HG02981 (cell line): ENCODE data around the gene SIDT2.
A peak's percentile ranks its signal among the peaks of the same experiment; 100 is the strongest.
"Not testable (repeated sequence)": the region's sequence is repeated elsewhere in the genome, so short reads cannot be mapped to it uniquely, and the experiment has no call there.

ENCODE experiments used
- ATAC-seq: cut with Tn5 transposase; IDR thresholded peaks from one replicate; pipeline ENCODE4 v1.9.1; 2021; ENCODE audit warnings: mild to moderate bottlenecking, moderate library complexity; ENCODE audit not compliant: unreplicated experiment

The SIDT2 gene

DNA sequence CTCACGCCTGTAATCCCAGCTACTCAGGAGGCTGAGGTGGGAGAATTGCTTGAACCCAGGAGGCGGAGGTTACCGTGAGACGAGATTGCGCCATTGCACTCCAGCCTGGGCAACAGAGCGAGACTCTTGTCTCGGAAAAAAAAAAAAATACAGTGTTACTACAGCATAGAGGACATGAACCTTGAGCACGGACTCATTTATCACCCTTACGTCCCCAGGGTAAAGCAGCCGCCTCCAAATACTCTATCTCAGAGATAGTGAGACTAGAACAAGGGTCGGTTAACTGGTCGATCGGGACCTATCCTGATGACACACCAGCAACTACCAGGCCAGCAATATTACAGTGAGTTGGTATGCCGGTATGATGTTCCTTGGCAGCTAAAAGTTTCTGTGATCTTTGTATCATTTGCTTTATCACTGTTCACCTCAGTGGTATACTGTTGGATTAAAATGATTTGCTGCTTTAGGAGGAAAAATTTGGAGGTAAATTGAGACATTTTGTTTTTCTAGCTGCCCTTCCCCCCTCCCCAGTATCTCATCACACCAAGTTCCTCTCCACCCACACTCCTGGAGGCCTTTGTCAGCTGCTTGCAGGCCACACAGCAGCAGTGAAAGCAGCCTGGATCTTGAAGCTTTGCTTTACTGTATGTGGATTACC, 7.0 kb upstream of the SIDT2 start:
- no peak for ATAC-seq

DNA sequence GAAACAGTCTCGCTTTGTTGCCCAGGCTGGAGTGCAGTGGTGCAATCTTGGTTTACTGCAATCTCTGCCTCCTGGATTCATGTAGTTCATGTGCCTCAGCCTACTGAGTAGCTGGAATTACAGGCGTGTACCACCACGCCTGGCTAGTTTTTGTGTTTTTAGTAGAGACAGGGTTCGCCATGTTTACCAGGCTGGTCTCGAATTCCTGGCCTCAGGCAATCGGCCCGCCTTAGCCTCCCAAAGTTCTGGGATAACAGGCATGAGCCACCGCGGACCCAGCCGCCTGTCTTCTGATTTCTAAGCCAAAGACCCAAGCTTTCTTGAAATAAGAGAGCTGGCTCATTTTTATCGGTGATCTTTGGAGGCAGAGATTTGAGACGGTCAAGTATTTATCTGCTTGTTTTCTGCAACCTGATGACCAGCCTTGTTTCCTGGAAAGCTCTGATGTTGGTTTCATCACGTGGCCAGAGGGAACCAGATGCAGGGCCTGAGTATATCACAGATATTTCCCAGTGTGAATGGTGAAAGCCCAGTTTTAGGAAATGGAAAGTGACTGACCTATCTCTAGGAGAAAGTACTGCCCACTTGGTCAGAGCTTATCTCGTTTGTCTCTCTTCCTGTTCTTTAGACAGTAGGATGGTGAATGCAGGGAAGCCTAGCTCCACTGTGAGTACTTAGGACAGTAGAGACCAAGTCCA, 5.7 kb upstream of the SIDT2 start:
- no peak for ATAC-seq

DNA sequence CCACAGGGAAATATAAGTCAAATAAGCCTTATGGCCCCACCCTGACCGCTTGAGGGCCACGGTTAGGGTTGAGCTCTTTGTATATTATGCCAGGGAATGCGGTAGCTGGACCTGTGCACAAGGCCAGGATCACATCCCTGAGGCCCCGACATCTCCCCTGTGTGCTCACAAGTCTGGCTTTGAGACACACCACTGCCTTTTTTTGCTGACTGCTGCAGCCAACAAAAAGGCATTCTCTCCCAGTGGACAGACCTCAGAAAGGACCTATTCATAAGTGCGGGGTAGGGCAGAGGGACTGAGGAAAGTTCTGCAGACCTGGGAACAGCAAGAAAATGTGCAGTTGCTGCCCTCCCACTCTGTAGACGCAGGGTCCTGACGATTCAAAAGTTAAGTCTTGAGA, 3.4 kb upstream of the SIDT2 start:
- ATAC-seq = no peak

DNA sequence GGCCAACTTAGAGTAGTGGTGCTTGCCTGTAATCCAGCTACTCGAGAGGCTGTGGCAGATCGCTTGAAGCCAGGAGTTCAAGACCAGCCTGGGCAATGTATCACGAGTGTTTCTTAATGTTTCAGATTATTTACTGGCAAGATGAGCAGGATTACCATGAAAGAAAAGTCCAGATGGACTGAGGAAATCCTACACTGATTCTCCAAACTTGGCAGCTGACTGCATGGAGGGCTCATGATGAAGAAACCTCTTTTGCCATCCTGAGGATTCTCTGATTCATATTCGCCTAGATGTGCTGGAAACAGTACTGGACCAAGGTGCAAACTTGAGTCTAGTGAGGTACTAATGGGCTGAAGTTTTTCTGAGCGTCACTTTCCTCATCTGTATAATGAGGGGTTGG, 2.8 kb upstream of the SIDT2 start:
- no peak for ATAC-seq

DNA sequence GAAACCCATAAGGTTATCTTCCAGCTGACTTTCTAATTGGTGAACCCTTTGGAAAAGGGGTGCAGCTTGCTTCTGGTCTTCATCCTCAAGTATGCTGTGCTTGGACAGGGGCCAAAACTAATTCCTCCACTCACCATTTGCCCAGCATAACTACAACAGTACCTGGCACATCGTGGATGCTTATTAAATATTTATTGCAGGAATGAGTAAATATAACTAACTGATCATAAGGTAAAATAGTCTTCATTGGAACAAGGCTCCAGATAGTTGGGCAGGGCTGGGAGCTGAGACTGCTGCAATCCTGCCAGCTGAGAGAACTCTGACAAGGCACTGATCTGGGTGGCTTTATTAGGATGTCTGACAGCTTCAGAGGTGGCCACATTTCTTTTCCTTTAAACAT, 2.4 kb upstream of the SIDT2 start:
- no peak for ATAC-seq

DNA sequence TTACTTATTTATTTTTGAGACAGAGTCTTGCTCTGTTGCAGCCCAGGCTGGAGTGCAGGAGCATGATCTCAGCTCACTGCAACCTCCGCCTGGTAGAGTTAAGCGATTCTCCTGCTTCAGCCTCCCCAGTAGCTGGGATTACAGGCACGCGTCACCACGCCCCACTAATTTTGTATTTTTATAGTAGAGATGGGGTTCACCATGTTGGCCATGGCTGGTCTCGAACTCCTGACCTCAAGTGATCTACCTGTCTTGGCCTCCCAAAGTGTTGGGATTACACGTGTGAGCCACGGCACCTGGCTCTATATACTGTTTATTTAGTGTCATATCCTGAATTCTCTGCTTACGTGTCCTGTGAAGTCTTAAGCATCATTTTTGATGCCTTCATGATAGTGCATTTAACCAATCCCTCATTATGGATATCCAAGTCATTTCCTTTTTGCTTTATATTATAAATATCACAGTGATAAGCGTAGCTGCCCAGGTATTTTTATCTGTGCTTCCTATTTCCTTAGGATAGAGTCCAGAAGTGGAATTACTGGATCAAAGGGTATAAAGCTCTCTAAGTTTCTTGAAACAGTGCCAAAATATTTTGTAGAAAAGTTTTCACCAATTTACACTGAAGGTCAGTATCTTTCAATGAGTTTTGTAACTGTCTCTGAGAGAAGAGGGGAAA, 871 bp upstream of the SIDT2 start:
- ATAC-seq = no peak

DNA sequence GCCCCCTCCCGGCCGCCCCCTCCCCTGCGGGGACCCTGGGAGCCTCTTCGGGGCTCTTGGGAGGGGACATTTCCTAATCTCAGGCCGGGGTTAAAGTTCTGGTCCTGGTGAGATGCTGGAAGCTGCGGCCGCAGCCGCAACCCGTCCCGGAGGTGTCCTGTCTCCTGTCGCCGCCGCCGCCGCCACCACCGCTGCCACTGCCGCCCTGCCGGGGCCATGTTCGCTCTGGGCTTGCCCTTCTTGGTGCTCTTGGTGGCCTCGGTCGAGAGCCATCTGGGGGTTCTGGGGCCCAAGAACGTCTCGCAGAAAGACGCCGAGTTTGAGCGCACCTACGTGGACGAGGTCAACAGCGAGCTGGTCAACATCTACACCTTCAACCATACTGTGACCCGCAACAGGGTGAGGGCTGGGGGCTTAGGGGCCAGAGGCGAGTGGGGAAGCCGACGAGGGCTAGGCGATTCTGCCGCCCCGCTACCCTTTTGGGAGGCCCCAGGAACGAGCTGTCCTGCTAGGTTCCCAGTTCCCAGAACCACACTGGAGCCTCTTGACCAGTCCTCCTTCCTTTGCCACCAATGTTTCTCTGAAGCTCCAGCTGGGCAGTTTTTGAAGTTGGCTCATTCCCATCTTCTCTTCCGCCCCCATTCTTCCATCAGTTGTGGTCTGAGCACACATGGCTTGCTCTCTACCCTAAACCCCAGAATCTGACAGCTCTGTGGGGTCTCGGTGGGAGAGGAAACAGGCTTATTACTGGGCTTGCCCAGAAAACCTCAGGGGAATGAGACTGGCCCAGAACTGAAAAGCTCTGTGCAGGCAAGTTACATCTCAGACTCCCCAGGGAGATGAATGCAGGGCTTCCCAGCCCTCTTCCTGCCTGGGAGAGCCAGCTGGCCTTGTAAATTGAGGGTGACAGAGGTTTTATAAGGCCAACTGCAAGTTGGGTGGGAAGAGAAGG, 781 bp downstream of the SIDT2 start:
- ATAC-seq = peak; percentile 24

DNA sequence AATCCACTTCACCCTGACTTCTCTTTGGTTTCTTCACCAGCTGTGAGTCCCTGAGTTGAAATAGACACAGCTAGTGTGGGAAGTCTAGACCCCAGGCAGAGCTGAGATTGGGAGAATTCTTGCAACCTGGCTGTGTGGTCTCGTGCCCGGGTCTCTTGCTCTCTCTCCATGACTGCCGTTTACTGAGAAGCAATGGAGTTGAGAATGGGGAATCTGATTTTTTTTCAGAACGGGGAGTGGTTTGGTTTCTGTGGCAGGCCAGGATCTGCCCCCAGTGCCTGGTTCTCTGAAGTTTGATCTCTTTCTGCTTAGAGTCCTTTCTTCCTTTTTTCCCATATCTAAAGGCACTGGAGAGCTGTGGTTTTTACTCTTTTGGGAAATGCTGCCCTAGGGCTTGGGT, 1.5 kb downstream of the SIDT2 start:
- ATAC-seq = no peak

DNA sequence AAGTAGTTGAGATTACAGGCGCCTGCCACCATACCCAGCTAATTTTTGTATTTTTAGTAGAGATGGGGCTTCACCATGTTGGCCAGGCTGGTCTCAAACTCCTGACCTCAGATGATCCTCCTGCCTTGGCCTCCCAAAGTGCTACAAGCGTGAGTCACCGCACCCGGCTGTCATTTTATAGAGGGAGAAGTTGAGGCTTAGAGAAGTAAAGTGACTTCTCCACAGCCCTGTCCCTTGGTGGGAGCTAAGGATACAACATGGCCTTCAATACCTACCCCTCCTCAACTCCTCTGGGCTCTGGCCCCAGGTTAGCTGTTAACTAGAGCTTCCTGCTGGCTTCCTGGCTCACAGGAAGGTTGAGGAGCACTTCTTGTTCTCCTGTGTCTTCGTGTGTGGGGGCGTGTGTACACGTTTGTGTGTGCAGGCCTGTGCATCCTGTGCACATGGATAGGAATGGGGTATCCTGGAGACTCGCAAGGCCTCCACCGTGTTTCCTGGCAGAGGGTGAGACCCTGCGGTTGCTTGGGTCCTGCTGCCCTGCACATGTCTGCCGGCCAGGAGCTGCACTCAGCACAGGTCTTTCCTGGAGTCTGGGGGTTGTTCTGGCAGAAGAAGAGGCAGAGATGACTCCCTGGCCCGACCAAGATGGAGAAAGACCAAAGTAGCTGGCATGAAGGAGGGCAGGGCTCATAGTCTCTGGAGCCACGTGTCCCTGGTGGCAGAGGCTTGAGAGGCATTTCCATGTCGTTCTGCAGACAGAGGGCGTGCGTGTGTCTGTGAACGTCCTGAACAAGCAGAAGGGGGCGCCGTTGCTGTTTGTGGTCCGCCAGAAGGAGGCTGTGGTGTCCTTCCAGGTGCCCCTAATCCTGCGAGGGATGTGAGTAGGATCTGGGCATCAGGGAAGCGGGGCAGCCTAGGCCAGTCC, 2.4 kb downstream of the SIDT2 start:
- peak; percentile 24 for ATAC-seq

DNA sequence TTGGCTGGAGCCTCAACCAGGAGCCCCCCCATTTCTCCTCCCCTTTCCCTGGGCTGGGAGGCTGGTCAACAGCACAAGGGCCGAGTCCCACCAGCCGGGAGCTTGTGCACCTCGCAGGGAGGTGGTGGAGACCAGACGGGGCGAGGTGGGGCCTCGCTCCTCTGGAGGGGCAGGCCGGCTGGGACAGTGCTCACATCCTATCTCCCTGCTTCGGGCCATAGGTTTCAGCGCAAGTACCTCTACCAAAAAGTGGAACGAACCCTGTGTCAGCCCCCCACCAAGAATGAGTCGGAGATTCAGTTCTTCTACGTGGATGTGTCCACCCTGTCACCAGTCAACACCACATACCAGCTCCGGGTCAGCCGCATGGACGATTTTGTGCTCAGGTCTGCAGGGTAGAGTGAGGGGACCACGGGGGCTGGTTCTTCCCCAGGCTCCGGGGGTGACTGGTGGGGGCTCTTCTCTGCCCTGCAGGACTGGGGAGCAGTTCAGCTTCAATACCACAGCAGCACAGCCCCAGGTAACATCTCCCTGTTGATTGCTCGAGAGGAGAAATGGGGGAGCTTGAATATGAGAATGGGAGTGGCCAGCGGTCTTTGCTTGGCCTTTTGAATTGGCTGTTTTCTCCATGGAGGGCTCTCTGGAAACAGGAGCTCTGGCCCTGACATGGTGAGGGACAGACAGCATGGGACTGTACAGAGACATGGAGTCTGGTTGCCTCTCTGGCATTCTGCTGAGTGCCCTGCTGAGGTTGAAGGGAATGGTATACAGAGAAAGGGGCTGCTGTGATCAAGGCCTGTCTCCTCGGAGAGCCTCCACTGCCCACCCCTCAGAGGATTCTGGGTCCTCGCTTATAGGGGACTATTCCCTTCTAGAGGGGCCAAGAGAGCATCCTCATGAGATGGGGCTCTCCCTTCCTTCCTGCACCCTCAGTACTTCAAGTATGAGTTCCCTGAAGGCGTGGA, 3.3 kb downstream of the SIDT2 start:
- ATAC-seq = no peak

DNA sequence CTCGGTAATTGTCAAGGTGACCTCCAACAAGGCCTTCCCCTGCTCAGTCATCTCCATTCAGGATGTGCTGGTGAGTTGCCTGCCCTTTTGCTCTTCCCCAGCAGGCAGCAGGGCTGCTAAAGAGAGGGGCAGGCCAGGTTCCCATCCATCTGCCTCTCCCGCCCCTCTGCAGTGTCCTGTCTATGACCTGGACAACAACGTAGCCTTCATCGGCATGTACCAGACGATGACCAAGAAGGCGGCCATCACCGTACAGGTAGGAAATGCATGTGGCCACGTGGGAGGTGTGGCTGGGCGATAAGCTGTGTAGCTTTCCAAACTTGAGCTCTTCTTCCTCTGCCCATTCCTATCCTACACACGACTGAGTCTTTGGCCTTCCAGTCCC, 4.0 kb downstream of the SIDT2 start:
- no peak for ATAC-seq

DNA sequence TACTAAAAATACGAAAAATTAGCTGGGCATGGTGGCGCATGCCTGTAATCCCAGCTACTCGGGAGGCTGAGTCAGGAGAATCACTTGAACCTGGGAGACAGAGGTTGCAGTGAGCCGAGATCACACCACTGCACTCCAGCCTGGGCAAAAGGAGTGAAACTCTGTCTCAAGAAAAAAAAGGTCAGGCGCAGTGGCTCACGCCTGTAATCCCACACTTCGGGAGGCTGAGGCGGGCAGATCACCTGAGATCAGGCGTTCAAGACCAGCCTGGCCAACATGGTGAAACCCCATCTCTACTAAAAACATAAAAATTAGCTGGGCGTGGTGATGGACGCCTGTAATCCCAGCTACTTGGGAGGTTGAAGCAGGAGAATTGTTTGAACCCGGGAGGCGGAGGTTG, 4.6 kb downstream of the SIDT2 start:
- ATAC-seq = not testable (repeated sequence)

DNA sequence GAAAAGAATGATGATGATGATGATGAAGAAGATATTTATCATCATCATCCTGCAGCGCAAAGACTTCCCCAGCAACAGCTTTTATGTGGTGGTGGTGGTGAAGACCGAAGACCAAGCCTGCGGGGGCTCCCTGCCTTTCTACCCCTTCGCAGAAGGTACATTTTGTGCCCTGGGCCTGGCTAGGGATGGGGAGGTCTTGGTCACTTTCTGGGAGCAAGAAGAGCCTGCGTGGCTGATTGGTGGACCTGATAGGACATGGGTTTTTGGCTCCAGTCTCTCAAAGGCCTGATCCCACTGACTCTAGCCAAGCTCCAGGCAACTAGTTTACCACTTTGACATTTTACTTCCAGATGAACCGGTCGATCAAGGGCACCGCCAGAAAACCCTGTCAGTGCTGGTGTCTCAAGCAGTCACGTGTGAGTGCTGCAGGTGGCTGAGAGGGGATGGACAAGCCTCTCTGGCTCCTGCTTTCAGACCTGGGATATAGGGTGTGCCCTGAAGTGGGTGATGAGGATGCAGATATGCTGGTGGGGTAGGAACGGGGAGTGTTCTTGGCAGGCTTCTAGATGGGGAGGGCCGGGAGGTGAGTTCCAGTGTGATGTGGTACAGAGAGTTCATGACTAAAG, 5.3 kb downstream of the SIDT2 start:
- ATAC-seq = no peak

DNA sequence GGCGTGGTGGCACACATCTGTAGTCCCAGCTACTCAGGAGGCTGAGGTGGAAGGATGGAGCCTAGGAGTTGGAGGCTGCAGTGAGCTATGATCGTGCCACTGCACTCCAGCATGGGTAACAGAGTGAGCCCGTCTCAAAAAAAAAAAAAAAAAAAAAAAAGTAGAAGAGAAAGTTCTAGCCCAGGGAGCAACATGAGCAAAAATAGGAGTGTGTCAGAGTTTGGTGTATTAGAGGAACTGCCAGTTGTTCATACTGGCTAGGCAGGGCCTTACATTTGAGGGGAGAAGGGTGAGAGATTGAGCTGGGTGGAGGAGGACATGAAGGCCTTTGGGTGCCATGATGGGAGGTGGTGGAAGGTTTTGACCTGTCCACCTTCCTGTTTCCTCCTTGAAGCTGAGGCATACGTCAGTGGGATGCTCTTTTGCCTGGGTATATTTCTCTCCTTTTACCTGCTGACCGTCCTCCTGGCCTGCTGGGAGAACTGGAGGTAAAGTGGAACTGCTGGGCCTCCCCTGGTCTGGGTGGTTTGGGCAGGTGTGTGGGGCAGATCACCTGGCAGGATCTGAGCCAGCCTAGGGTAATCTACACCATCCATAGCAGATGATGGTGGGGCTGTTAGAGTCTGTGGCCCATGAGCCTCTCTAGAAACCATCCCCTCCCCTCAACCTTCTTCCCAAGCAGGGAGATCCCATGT, 7.3 kb downstream of the SIDT2 start:
- ATAC-seq = no peak

DNA sequence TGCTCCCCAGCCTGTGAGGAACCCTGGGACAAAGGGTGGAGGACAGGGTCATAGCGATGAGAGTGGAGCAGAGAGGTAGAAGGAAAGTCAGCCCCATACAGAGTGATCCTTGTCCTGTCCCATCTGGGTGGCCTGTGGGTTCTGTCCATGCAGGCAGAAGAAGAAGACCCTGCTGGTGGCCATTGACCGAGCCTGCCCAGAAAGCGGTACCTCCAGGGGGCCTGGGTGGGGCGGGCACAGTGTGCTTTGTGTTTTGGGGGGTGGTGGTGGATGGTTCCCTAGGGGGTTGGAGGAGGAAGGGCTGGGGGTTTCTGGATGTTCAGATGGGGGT, 7.9 kb downstream of the SIDT2 start:
- no peak for ATAC-seq

DNA sequence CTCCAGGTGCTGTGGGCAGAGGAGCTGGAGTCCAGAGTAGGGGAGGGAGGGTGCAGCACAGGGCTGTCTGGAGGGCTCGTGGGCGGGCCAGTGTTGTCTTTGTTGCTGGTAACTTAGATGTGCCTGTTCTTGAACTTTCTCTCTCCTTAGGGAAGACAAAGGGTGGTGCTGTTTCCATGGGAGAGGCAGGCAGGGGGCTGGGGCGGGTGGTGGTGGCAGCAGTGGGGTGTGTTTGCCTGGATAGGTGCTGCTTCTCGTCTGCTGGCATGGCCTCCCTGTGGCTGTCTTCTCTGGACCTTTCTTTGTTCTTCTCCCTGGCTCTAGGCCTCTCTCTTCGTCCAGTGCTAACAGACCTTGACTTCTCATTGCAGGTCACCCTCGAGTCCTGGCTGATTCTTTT, 8.5 kb downstream of the SIDT2 start:
- ATAC-seq = no peak

DNA sequence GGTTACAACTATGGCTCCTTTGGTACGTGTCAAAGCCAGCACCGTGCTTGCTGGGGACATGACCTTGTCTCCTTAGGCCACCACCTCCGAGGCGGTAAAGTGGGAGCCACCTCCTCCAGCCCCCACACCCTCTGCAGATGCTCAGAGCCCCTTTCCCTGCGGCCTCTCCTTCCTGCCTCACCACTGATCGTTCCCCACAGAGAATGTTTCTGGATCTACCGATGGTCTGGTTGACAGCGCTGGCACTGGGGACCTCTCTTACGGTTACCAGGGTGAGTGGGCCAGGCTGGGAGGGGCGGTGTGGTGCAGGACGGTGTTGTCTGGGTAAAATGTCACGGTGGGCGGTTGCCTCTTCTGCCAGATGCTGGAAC, 8.9 kb downstream of the SIDT2 start:
- ATAC-seq = no peak

DNA sequence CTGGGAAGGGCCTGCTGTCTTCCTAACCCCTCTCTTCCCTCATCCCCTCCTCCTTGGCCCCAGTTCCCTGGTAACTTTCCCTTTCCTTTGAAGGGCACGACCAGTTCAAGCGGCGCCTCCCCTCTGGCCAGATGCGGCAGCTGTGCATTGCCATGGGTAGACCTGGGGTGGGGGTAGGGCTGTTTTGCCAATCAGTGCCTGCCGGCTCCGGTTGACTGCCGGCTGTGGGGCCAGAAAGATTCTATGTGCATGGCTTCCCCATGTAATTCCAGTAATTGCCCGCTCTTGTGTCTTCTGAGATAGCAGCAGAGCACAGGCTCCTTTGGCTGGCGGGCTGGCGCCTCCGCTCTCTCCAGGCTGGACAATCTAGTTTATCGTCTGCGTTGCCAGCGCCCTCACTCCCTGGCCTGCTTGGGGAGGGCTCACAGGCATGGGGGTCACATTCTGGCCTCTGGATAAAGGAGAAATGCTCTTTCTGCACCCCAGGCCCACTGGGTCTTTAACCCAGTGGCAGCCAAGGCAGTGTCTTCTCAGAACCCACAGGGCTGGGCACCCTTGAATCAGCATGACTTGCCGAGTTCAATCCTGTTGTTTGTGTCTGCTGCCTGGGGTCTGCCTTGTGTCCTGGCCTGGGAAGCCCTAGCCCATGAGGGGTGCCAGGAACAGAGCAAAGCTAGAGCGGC, 9.4 kb downstream of the SIDT2 start:
- no peak for ATAC-seq
